Hepatocyte (in vitro differentiated cells): ENCODE measurements around the gene POU2F1. TPM values are rescaled to one million over a fixed set of nuclear protein-coding genes. Genes with fewer than 3 reads are reported as not detected.

Experiments
- DNase-seq: peaks from one replicate; pipeline ENCODE4 v3.0.0-alpha.2; 2016; ENCODE audit warnings: low spot score
- H2AFZ ChIP-seq: fragments of 200-600 bp; sonication (generic); 2 replicates; pipeline ENCODE4 v1.6.0; 2016; ENCODE audit warnings: antibody characterized with exemption, mild to moderate bottlenecking
- H3K27ac ChIP-seq: fragments of 200-600 bp; sonication (generic); 2 replicates; pipeline ENCODE4 v1.5.1; 2016; ENCODE audit warnings: mild to moderate bottlenecking
- H3K27me3 ChIP-seq: fragments of 200-600 bp; sonication (generic); 2 replicates; pipeline ENCODE4 v1.6.1; 2016
- H3K36me3 ChIP-seq: fragments of 200-600 bp; sonication (generic); replicated peaks from 2 replicates; pipeline ENCODE4 v1.5.1; 2016; ENCODE audit warnings: low read depth; ENCODE audit not compliant: insufficient read depth
- H3K4me1 ChIP-seq: fragments of 200-600 bp; sonication (generic); 2 replicates; pipeline ENCODE4 v1.5.1; 2016; ENCODE audit warnings: mild to moderate bottlenecking, moderate library complexity; ENCODE audit not compliant: insufficient read depth
- H3K4me2 ChIP-seq: fragments of 200-600 bp; sonication (generic); 2 replicates; pipeline ENCODE4 v1.6.0; 2016
- H3K4me3 ChIP-seq: fragments of 200-600 bp; sonication (generic); 2 replicates; pipeline ENCODE4 v1.5.1; 2016; ENCODE audit warnings: mild to moderate bottlenecking
- H3K79me2 ChIP-seq: fragments of 200-600 bp; sonication (generic); 2 replicates; pipeline ENCODE4 v1.6.0; 2017; ENCODE audit warnings: mild to moderate bottlenecking
- H3K9me2 ChIP-seq: fragments of 200-600 bp; sonication (generic); replicated peaks from 2 replicates; pipeline ENCODE4 v1.6.0; 2017; ENCODE audit warnings: mild to moderate bottlenecking; ENCODE audit not compliant: insufficient read depth
- H3K9me3 ChIP-seq: fragments of 200-600 bp; sonication (generic); 2 replicates; pipeline ENCODE4 v1.5.1; 2016; ENCODE audit warnings: low read depth, mild to moderate bottlenecking
- H4K20me1 ChIP-seq: fragments of 200-600 bp; sonication (generic); 2 replicates; pipeline ENCODE4 v1.6.0; 2016; ENCODE audit warnings: mild to moderate bottlenecking; ENCODE audit not compliant: insufficient read depth, poor library complexity, severe bottlenecking
- EZH2 ChIP-seq: fragments of 200-600 bp; sonication (generic); IDR thresholded peaks from 2 replicates; pipeline ENCODE4 v1.6.1; 2016; ENCODE audit warnings: antibody characterized with exemption, mild to moderate bottlenecking, borderline replicate concordance
- EZH2phosphoT487 ChIP-seq: fragments of 200-600 bp; sonication (generic); IDR thresholded peaks from one replicate; pipeline ENCODE4 v1.6.1; 2018; ENCODE audit warnings: antibody characterized with exemption, mild to moderate bottlenecking, low read depth, moderate library complexity; ENCODE audit not compliant: unreplicated experiment, severe bottlenecking
- WGBS: methylation state at CpG from one replicate; pipeline ENCODE4 v1.1.6; 2016; ENCODE audit warnings: low lambda C conversion rate; ENCODE audit errors: missing lambda C conversion rate; 5-methylcytosine and 5-hydroxymethylcytosine counted together
- polyA plus RNA-seq: library from polyadenylated mRNA; unstranded; fragments of >200 nt; fragmentation: Nextera tagmentation; extraction: Ambion mirVana; gene quantifications from 2 replicates; pipeline ENCODE4 v1.2.1, GENCODE V29; 2016
- total RNA-seq: library from RNA; depleted of rRNA; stranded (reverse); fragments of >200 nt; gene quantifications from 2 replicates; pipeline ENCODE4 v1.2.3, GENCODE V29; 2014
- TF ChIP-seq, protein P1 (sequence below): fragments of 200-600 bp; sonication (generic); IDR thresholded peaks from 2 replicates; pipeline ENCODE4 v1.5.1; 2016; ENCODE audit warnings: antibody characterized with exemption, mild to moderate bottlenecking; ENCODE audit not compliant: poor library complexity

The POU2F1 gene
- total and polyA plus RNA-seq, 2 experiments from 2014 or later, result 11.9 to 14.5 TPM

DNA sequence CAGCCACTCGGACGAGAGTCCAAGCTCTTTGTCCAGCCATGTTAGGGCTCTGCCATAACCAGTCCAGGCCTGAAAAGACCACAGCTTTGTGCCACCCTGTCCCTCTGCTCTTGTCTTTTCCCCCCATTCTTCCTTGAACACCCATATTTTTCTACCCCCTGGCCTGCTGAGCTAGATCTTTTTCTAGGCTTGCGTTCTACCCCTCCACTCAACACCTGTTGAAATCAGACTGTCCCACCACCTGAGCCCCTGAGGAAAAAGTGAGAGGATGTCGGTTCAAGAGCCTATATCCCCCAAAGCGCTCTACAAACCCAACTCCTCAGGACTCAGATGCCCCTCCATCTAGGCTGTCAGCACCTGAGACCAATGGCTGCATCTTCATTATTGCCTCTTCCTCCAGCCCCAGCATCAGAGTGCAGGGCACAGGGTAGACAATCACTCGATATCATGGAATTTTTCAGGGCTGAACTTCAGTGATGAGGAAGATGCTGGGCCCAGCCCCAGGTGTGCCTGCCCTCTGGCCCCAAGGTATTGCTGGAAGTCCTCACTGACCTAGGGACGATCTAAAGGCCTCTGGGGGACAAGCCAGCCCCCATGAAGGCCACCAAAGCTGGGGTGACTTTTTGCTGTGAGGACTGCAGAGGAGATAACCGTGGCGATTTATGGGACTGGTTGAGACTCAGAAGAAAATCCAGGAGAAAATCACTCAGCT is 222.3 kb downstream of the POU2F1 start:
- peaks cover 4% of the 10 kb centered on the region for H3K4me1 ChIP-seq
- H3K27ac ChIP-seq, result no peak overlapping the region
- H4K20me1 ChIP-seq, result no peaks in the 10 kb centered on the region
- H3K4me3 ChIP-seq, result no peak overlapping the region
- H2AFZ ChIP-seq, result no peak overlapping the region
- H3K4me2 ChIP-seq, result no peak overlapping the region
- WGBS, result 90% methylated on average over 9 of the region's 9 CpGs
- H3K9me2 ChIP-seq, result no peaks in the 10 kb centered on the region
- no peaks in the 10 kb centered on the region for H3K79me2 ChIP-seq
- DNase-seq, result no peak
- H3K9me3 ChIP-seq, result no peaks in the 10 kb centered on the region
- no peaks in the 10 kb centered on the region for H3K36me3 ChIP-seq
- no peak for TF ChIP-seq EZH2phosphoT487
- no peak for TF ChIP-seq EZH2
- TF ChIP-seq, protein P1, sequence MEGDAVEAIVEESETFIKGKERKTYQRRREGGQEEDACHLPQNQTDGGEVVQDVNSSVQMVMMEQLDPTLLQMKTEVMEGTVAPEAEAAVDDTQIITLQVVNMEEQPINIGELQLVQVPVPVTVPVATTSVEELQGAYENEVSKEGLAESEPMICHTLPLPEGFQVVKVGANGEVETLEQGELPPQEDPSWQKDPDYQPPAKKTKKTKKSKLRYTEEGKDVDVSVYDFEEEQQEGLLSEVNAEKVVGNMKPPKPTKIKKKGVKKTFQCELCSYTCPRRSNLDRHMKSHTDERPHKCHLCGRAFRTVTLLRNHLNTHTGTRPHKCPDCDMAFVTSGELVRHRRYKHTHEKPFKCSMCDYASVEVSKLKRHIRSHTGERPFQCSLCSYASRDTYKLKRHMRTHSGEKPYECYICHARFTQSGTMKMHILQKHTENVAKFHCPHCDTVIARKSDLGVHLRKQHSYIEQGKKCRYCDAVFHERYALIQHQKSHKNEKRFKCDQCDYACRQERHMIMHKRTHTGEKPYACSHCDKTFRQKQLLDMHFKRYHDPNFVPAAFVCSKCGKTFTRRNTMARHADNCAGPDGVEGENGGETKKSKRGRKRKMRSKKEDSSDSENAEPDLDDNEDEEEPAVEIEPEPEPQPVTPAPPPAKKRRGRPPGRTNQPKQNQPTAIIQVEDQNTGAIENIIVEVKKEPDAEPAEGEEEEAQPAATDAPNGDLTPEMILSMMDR, result no peak
- peaks cover 15% of the 10 kb centered on the region for H3K27me3 ChIP-seq

DNA sequence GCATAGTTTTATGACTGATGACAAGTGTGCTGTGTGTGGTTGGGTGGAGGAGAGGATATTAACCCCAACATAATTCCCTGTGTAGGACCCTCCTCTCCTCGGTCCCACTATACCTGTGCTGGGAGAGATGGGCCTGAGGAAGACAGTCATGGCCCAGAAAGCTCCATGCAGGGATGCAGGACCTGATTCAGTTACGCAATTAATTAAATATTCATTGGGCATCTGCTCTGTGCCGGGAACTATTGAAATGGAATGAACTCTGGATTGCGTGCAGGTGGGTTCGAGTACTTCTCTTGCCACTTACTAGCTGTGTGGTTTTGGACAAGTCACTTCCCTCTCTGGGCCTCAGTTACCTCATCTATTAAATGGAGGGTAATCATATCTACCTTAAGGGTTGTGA is 223.1 kb downstream of the POU2F1 start:
- 93% methylated on average over 5 of the region's 5 CpGs for WGBS
- Histone ChIP-seq H3K79me2 (no peaks in the 10 kb centered on the region), H3K4me1 (peaks cover 4% of the 10 kb centered on the region), H2AFZ (no peak overlapping the region), H3K27me3 (peaks cover 9% of the 10 kb centered on the region), H3K9me2 (no peaks in the 10 kb centered on the region), H4K20me1 (no peaks in the 10 kb centered on the region), H3K4me2 (no peak overlapping the region), H3K9me3 (no peaks in the 10 kb centered on the region), H3K27ac (no peak overlapping the region), H3K36me3 (no peaks in the 10 kb centered on the region), H3K4me3 (no peak overlapping the region)
- TF ChIP-seq EZH2phosphoT487, result no peak
- TF ChIP-seq, protein P1, result no peak
- no peak for TF ChIP-seq EZH2
- no peak for DNase-seq

DNA sequence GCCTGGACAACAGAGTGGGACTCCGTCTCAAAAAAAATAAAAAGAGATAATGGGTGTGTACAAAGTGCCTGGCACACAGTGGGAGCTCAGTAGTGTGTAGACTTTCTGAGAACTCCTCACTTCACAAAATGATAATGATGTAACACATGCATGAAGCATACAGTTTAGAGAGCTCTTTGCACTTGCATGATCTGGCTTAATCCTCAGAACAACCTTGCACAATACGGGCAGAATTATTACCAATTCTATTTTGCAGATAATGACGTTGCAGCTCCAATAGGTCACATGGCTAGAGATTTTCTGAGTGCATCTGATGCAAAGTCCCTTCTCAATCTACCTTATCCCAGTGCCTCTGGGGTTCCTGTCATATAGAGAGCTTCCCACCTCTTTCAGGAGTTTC is 226.3 kb downstream of the POU2F1 start:
- Histone ChIP-seq H4K20me1 (no peaks in the 10 kb centered on the region), H3K4me3 (no peak overlapping the region), H3K27ac (no peak overlapping the region), H3K36me3 (no peaks in the 10 kb centered on the region), H3K4me1 (no peaks in the 10 kb centered on the region), H3K79me2 (no peaks in the 10 kb centered on the region), H3K9me3 (no peaks in the 10 kb centered on the region), H3K4me2 (peak overlapping the region; percentile 38), H3K27me3 (no peaks in the 10 kb centered on the region), H2AFZ (no peak overlapping the region), H3K9me2 (no peaks in the 10 kb centered on the region)
- DNase-seq, result no peak
- 76% methylated on average over 3 of the region's 3 CpGs for WGBS
- TF ChIP-seq EZH2phosphoT487 (no peak), EZH2 (no peak)
- TF ChIP-seq, protein P1, result no peak
